ENCODE measurements around the gene EP400.

Gene EP400

GRCh38 chr12:131927110-131928079 is 22.3 kb upstream of the EP400 start:
- no peak for DNase-seq

- no peak for DNase-seq
Measured at GRCh38 chr12:131928080-131928710, 21.5 kb upstream of the EP400 start.

- DNase-seq: peak; percentile 96
Measured at GRCh38 chr12:131928711-131929580, 20.8 kb upstream of the EP400 start, which contains the start of gene PUS1. Gene PUS1, plus strand, starts transcription at chr12:131929276. Its CDS starts 447 bp downstream, at chr12:131929723.

GRCh38 chr12:131929581-131930456 is 19.9 kb upstream of the EP400 start:
- DNase-seq: peak; percentile 26

- no peak for DNase-seq
Measured at GRCh38 chr12:131930510-131930909, 19.2 kb upstream of the EP400 start.

- no peak for DNase-seq
Measured at GRCh38 chr12:131933387-131933786, 16.4 kb upstream of the EP400 start.

- DNase-seq: no peak
Measured at GRCh38 chr12:131934535-131934934, 15.2 kb upstream of the EP400 start.

- no peak for DNase-seq
Measured at GRCh38 chr12:131938082-131938481, 11.7 kb upstream of the EP400 start.

- no peak for DNase-seq
Measured at GRCh38 chr12:131939007-131939406, 10.7 kb upstream of the EP400 start.

- no peak for DNase-seq
Measured at GRCh38 chr12:131940141-131940547, 9.6 kb upstream of the EP400 start.

- DNase-seq: no peak
Measured at GRCh38 chr12:131941116-131941986, 8.4 kb upstream of the EP400 start.

GRCh38 chr12:131941987-131942341 is 7.8 kb upstream of the EP400 start:
- no peak for DNase-seq

- DNase-seq: no peak
Measured at GRCh38 chr12:131942671-131943070, 7.1 kb upstream of the EP400 start.

- DNase-seq: no peak
Measured at GRCh38 chr12:131943389-131943788, 6.4 kb upstream of the EP400 start.

GRCh38 chr12:131943876-131944275 is 5.9 kb upstream of the EP400 start:
- no peak for DNase-seq

GRCh38 chr12:131944601-131945251 is 5.0 kb upstream of the EP400 start:
- DNase-seq: no peak

- no peak for DNase-seq
Measured at GRCh38 chr12:131946757-131947156, 3.0 kb upstream of the EP400 start.

- no peak for DNase-seq
Measured at GRCh38 chr12:131947482-131948027, 2.2 kb upstream of the EP400 start.

GRCh38 chr12:131948166-131948712 is 1.5 kb upstream of the EP400 start:
- DNase-seq: no peak
